EH (cell line): ENCODE data around the gene AMD1.
"Not testable (repeated sequence)": the region's sequence is repeated elsewhere in the genome, so short reads cannot be mapped to it uniquely, and the experiment has no call there.

Experiments
- DNase-seq: peaks from one replicate; pipeline ENCODE4 v3.0.0-alpha.2; 2015; ENCODE audit warnings: low read depth

AMD1 gene

DNA sequence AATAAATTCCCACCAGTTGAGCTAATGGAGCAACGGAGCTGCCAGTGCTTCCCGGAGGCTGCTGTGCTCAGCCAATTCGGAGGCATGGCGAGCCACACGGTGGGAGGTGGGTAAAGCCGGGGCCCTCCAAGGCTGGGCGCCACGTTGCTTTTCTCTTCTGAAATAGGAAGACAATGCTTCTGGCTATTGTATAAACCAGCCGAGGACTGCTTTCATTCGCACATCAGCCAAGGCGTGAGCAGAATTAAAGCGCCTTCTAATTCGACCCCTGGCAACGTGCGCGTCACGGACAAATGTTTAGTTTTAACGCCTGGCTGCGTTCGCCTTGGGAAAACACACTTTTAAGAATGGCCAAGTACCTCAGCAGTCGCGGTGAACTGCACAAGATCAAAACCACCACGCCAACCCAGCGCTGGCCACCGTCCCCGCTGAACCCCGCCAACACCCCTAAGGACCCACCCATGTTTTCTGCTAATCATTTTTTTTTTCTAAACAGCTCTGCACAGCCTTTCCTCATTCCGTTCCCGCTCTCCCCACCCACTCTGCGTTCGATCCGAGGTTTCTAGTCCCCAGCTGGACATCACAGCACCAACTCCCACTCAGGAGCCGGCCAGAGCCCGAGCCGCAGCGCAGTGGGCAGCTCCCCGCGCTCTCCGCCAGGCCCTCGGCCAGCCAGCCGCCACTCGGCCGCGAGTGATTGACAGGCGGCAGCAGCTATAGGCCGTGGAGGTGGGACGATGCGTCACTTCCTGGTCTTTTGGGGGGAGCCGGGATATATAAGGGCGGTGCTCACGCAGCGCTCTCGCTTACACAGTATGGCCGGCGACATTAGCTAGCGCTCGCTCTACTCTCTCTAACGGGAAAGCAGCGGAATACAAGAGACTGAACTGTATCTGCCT is at the start of gene AMD1:
Gene AMD1, plus strand, starts transcription at position 805 of the 899 bp plus-strand sequence. CDS start 321 bp downstream, outside the sequence.
- peak; percentile 99 for DNase-seq

DNA sequence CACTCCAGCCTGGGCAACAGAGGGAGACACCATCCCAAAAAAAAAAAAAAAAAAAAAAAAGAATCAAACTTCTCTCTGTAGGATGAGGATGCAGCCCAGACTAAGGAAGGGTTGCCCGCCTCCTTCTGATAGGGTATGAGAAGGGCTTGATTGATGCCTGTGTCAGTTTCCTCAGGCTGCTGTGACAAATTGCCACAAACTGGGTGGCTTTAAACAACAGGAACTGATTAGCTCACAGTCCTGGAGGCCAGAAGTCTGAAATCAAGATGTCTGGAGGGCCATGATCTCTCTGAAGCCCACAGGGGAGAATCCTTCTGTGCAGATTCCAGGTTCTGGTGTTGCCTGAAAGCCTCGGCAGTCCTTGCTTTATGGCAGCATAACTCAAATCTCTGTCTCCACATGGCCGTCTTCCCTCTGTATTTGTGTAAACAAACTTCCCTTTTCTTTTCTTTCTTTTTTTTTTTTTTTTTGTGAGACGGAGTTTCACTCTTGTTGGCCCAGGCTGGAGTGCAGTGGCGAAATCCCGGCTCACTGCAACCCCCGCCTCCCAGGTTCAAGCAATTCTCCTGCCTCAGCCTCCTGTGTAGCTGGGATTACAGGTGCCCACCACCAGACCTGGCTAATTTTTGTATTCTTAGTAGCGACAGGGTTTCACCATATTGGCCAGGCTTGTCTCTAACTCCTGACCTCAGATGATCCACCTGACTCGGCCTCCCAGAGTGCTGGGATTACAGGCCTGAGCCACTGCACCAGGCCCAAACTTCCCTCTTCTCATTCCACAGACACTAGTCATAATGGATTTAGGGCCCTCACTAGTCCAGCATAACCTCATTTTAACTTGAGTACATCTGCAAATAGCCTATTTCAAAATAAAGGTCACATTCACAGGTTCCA is 48.1 kb upstream of the AMD1 start:
- DNase-seq, result peak; percentile 43

DNA sequence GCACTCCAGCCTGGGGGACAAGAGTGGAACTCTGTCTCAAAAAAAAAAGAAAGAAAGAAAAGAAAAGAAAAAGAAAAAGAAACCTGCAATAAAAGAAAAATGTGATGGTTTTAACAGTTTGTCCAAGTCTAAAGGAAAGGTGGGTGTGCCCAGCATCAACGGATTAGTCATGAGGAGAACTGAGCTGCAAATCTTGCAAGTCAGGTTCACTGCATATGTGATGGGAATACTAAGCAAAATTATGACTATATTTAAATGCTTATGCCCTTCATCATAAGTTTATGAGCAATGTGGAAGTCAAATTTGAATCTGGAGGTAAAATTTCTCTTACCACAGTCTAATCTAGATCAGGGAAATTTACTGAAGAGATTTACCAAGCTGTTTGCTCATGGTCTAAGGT is 46.2 kb upstream of the AMD1 start:
- peak; percentile 19 for DNase-seq

DNA sequence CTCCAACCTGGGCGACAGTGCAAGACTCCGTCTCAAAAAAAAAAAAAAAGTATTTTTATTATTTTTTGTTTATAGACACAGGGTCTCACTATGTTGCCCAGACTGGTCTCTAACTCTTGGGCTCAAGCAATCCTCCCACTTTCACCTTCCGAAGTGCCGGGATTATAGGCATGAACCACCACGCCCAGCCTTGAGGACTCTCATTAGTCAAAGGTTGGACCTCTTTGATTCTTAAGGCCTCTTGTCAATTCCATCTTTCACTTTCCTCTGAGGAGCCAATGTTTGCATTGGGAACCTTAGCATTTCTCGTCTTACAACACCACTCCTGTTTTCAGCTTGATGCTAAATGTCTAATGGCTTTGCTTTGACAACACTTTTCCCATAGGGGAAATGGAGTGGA is 43.2 kb upstream of the AMD1 start:
- DNase-seq, result no peak

DNA sequence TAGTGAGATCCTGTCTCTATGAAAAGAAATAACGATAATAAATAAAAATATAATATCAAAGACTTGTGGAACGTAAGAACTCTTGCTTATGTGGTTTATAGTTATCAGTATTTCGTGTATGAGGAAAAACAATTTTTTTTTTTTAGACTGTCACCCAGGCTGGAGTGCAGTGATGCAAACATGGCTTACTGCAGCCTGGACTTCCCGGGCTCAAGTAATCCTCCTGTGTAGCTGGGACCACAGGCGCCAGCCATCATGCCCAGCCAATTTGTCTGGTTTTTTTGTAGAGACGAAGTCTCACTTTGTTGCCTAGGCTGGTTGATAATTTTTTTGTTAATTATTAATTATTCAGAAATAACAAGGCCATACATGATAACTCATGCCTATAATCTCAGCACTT is 40.8 kb upstream of the AMD1 start:
- no peak for DNase-seq

DNA sequence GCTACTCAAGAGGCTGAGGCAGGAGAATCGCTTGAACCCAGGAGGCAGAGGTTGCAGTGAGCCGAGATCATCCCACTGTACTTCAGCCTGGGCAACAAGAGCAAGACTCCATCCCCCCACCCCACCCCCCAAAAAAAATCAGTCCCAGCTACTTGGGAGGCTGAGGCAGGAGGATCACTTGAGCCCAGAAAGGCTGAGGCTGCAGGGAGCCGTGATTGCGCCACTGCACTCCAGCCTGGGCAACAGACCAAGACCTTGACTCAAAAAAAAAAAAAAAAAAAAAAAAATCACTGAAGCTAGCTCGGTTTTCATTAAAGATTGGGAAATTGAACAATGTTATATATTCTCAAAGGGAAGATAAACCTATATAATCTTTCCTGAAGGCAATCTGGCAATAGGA is 38.8 kb upstream of the AMD1 start:
- DNase-seq, result not testable (repeated sequence)

DNA sequence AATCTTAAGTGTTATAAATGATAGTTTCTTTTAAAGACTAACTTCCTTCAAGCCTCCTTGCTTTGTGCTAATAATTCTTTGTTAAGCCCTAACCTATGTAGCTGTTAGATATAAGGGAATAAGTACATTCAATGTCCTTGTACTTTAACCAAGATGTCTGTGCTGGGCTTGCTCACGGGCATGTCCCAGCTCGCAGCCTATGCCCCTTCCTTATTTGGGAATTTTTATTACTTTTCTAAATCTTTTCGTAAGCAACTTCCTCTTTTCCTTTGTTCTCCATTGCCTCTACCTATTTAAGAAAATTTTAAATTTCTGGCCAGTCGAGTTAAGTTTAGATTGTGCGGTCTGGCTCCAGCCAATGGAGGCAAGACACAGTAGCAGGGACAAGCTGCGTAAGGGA is 33.3 kb upstream of the AMD1 start:
- DNase-seq, result no peak

DNA sequence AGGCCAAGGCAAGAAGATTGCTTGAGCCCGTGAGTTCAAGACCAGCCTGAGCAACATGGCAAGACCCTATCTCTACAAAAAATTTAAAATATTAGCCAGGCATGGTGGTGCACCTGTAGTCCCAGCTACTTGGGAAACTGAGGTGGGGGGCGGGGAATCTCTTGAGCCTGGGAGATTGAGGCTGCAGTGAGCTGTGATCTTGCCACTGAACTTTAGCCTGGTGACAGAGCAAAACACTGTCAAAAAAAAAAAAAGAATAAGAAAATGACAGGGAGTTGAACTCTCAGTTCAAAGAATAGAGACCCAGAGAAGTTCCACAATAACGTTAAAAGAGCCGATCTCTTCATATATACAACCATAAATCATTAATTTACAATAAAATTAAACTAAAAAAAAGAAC is 24.8 kb upstream of the AMD1 start:
- DNase-seq, result no peak

DNA sequence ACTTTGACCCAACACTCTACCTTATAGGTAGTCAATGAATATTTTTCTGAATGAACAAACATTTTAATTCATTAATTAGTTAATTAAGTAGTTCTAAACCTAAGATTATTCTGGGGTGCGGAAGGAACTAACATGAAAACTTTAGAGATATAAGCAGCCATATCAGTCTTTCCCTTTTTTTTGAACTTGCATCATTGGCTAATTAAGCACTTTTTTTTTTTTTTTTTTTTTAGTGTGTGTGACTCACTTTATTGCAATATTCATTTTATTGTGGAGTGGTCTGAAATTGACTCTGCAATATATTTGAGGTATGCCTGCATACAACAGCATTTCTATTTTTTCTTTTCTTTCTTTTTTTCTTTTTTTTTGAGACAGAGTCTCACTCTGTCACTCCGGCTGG is 21.8 kb upstream of the AMD1 start:
- DNase-seq, result no peak

DNA sequence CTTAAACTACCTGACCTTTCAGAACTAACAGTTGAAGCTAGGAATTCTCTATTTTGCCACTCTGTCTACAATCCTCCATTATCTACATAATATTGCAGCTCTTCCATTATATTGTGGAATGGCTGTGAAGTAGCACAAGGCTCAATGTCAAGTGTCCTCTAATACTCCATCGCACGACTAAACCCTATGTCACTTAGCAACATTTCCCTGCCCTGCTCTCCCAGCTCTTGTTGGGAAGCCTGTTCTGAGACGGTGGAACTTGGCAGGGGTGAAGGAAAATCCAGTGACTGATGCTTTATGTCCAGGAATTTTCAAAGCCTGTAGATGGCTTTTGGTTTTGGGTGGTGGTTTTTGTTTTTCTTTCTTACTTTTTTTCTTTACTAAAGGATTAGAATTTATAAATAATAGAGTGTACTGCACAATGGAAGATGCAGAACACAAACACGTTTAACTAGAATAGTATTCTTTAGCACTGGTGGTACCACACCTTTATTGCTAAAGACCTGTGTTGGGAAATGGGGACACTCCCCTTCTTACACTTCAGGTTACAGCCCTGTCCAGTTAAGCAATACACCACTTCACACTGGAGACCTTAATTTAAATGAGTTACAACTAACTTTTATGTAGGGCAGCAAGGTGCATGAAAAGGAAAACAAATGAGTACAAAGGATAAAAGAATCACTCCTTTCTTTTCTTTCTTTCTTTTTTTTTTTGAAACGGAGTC is 20.7 kb upstream of the AMD1 start:
- DNase-seq, result no peak

DNA sequence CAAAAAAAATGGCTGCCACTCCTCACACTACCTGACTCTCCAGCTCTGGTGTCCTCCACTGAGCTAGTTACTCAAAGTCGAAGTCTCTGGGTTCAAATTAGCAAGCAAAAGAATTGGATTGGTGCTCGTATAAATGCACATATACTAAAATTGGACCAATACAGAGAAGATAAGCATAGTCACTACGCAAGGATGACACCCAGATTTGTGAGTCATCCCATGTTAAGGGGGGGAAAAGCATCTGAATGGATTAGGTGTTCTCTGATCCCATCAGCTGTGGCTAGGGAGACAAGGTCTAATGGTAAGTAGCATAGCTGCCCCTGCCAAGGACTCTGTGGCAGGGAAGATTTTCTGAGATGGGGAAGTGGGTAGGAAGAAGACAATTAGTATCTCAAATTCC is 18.3 kb upstream of the AMD1 start:
- DNase-seq, result no peak

DNA sequence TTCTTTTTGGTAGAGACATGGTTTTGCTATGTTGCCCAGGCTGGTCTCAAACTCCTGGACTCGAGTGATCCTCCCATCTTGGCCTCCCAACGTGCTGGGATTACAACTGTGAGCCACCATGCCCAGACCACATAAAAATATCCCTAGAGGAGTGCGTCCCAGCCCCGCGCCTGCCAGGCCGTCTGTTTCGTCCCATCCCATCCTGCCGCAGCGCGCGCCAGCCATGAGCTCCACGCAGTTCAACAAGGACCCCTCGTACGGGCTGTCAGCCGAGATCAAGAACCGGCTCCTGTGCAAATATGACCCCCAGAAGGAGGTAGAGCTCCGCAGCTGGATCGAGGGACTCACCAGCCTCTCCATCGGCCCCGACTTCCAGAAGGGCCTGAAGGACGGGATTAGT is 16.6 kb upstream of the AMD1 start:
- no peak for DNase-seq

DNA sequence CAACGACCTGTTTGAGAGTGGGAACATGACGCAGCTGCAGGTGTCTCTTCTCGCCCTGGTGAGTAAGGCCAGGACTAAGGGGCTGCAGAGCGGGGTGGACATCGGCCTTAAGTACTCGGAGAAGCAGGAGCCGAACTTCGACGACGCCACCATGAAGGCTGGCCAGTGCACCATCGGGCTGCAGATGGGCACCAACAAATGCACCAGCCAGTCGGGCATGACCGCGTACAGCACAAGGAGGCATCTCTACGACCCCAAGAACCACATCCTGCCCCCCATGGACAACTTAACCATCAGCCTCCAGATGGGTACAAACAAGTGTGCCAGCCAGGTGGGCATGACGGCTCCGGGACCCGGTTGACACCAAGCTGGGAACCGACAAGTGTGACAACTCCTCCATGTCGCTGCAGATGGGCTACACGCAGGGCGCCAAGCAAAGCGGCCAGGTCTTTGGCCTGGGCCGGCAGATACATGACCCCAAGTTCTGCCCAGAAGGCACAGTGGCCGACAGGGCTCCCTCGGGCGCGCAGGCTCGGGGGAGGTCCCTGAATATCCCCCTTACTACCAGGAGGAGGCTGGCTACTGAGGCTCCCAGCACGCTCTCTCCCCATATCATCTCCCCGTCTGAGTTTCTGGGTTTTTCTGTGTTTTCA is 15.9 kb upstream of the AMD1 start:
- DNase-seq, result no peak

DNA sequence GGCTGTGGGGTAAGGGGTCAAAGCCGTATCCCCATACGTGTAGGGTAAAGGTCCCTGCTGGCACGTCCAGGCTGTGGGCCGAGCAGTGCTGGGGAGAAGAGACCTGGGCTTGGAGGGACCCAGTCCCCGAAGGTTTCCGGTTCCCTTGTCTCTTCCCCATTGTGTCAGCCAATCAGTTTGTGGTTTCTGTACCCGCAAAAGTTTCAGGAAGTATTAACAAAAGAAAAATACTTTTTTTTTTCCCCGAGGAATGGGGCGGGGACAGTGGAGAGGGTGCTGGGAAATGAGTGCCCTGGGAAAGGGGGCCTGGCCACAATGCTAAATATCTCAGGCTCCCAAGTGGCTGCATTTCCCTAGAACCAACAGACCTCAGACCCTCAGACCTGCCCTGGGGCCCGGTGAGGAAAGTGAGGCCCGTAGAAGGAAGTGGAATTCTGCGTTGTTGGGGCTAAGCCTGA is 15.2 kb upstream of the AMD1 start:
- no peak for DNase-seq

DNA sequence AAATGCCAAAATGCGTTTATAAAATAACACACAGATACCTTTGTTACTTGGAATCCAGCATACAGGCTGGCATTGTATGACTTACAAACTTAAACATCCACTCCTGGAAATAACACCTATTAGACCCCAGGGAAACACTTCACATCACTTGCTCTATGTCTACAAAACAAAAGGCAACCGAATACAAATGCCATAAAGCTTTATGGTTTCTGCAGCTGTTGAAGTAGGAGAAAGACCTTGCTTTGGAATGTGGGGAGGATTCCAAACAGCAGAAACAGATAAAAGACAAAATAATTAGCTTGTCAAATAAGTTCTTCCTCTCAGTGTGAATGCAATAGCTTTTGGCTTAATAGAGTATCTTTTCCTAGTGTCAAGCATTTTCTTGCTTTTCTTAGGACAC is 9.8 kb upstream of the AMD1 start:
- DNase-seq, result no peak

DNA sequence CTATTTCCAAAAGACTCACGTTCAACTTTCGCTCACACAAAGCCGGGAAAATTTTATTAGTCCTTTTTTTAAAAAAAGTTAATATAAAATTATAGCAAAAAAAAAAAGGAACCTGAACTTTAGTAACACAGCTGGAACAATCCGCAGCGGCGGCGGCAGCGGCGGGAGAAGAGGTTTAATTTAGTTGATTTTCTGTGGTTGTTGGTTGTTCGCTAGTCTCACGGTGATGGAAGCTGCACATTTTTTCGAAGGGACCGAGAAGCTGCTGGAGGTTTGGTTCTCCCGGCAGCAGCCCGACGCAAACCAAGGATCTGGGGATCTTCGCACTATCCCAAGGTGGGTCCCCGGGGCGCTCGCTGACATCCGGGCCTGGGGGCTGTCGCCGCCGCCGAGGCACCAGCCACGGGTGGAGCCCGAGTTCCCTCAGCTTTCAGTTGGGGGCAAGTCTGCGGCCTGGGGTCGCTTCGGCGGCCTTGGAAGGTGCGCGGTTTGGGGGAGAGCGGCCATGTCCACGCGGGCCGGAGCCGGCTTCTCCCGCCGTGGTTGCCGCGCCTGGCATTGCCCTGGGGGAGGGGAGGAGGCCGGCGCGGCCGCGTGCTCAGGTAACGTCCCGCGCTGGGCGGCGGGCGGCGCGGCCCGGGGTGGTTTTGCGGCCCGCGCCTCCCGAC is 429 bp downstream of the AMD1 start:
- no peak for DNase-seq

DNA sequence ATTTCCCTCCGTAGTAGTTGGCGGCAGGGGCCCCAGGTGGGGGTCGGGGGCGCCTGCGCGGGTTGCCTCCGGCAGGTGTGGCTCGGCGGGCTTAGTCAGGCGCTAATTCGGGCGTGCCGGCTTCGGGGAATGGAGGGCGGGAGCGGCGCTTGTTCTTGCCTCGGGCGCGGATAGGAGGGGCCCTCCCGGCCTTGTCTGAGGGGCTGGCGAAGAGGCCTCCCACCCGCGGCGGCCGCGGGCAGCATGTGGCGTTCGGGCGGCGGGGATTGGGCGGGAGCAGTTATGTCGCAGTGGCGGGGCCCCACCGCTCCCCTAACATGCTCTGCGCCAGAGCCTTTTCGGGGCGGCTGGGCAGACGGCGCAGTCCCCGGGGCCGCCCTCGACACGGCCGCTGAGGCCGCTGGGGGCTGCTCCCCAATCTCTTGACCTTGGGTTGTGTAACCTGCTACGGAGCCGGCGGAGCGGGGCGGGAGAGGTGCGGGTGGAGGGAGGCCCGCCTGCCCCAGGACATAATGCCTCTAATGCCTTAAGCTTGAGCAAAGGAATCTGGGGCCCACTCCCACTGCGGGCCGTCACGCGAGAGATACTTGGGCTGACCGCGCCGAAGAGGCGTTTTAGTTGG is 1.1 kb downstream of the AMD1 start:
- peak; percentile 42 for DNase-seq

DNA sequence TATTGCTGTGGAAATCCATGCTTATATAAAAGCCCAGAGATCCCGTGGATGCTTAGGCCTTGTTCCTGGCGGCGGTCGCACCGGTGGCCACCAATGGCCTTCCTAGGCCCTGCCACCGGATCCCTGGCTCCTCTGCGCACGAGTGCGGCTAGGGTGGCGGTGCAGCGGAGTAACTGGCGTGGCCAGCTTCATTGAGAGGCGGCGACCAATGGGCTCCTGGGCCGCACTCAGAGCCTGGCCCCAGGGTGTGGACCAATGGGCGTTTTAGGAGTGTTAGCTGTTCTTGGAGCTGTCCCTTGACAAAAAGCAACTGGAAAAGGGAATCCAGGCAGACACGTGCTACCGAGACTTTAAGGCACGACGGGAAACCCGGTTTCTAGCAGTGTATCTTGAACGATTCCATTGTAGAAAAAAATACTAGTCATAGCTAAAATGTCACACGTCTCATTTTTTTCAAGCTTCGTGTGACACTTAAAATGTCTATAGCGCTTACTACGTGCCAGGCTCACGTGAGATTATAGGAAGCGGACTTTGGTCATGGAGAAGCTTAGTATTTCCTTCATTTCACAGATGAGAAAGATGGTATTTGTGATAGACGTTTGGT is 1.7 kb downstream of the AMD1 start:
- DNase-seq, result peak; percentile 93

DNA sequence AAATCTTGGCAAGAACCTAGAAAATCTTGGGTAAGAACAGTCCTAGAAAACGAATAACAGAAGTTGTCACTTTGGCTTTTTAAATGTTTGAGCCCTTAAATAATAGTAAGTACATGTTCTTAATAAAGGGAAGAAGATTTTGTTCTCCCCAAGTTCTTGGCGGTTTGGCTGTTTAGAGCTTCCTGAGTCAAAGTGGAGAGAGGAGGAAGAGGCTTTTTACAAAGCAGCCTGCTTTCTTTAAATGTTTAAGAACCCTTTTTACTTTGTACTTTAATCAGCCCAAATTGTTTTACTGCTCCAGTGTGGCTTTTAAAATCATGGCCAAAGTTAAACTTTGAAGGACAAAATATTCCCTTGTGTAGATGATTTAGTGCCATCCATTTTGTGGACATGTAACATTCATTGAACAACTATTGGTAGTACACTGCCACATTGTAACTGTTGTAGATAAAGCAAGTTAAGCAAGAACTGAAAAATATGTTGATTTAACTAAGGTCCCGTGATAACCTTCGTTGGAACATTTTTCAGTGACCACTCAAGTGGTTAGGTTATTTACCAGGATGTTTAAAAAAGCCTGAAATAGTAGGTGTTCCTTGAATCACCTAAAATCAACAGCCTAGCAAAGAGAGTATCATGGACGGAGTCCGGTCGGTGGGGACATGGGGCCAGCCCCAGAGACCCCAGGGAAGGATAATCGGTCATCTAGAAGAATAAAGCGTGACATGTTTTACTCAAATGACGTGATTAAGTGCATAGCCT is 2.4 kb downstream of the AMD1 start:
- no peak for DNase-seq

DNA sequence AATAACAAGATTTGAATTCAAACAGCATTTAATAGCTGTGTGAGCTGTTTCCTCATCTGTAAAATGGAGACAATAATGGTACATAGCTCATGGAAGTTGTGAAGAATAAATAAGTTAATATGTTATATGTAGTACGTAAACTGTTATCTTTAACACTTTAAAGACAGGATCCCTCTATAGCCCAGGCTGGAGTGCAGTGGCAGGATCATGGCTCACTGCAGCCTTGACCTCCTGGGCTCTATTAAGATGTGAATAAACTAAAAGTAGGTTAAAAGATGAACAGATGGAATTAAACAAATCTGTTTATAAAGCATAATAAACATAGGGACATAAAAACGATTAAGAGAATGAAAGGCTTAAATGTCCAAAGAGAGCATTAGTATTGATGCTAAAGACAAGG is 3.0 kb downstream of the AMD1 start:
- no peak for DNase-seq
